Prostate gland (tissue), 2 donors: Measurements from ENCODE around the gene AURKA. TPM values are rescaled to one million over a fixed set of nuclear protein-coding genes. Genes with fewer than 3 reads are reported as not detected.
"Not testable (repeated sequence)": the region's sequence is repeated elsewhere in the genome, so short reads cannot be mapped to it uniquely, and the experiment has no call there.

Source experiments
- DNase-seq: peaks from one replicate; pipeline ENCODE4 v3.0.0-alpha.2; 2019; ENCODE audit warnings: low spot score
- H3K27ac ChIP-seq, 2 donors: fragments of 200-600 bp; sonication (generic); 2 replicates each; pipeline ENCODE4 v1.5.1; 2017 to 2019
- H3K27me3 ChIP-seq: fragments of 200-600 bp; sonication (generic); replicated peaks from 2 replicates; pipeline ENCODE4 v1.5.1; 2019; ENCODE audit not compliant: insufficient read depth
- H3K36me3 ChIP-seq, 2 donors: fragments of 200-600 bp; sonication (generic); 1 replicate in 1 of 2; 2 replicates in 1 of 2; pipeline versions ENCODE4 v1.5.1 to v1.8.1; 2017 to 2019
- H3K4me1 ChIP-seq: fragments of 200-600 bp; sonication (generic); replicated peaks from 2 replicates; pipeline ENCODE4 v1.5.1; 2019
- H3K4me3 ChIP-seq, 2 donors: fragments of 200-600 bp; sonication (generic); 2 replicates each; pipeline ENCODE4 v1.5.1; 2017 to 2019
- H3K9me3 ChIP-seq: fragments of 200-600 bp; sonication (generic); 2 replicates; pipeline ENCODE4 v1.5.1; 2017
- CTCF ChIP-seq, 4 experiments: fragments of 200-600 bp in 2 of 4; fragments of 450-650 bp in 2 of 4; sonication (generic) in 2 of 4; IDR thresholded peaks; 1 replicate in 3 of 4; 2 replicates in 1 of 4; pipeline ENCODE4 v1.5.1; 2016 to 2019; ENCODE audit warnings: antibody characterized with exemption in 4 of 4, mild to moderate bottlenecking in 2 of 4, moderate library complexity in 2 of 4
- POLR2A ChIP-seq: fragments of 450-650 bp; IDR thresholded peaks from one replicate; pipeline ENCODE4 v1.6.1; 2016; ENCODE audit warnings: antibody characterized with exemption, mild to moderate bottlenecking
- POLR2AphosphoS5 ChIP-seq: sonication (generic); formaldehyde crosslinking; IDR thresholded peaks from one replicate; pipeline ENCODE4 v1.6.1; 2017; ENCODE audit warnings: antibody characterized with exemption
- WGBS: methylation state at CpG from one replicate; pipeline ENCODE4 v1.1.5; 2018; 5-methylcytosine and 5-hydroxymethylcytosine counted together
- intact Hi-C: fragments of 100-400 bp; cut with DNase I; formaldehyde crosslinking; loops from one replicate; pipeline ENCODE4 v1.14.2; 2022
- total RNA-seq, 2 donors: library from RNA; depleted of rRNA; stranded (reverse); fragments of >200 nt; gene quantifications; one replicate each; pipeline ENCODE4 v1.1.0, GENCODE V29; 2016

Gene AURKA
- total RNA-seq, 2 donors from 2014 or later: 2.6 to 9.9 TPM

GRCh38 chr20:56406910-56407309 lies 14.9 kb upstream of the AURKA start:
- intact Hi-C loops: no loop called here
- no peak overlapping the region for H3K4me3 ChIP-seq
- H3K27ac ChIP-seq: no peak overlapping the region
- H3K4me1 ChIP-seq: no peaks in the 10 kb centered on the region
- DNase-seq: no peak
- no peaks in the 10 kb centered on the region for H3K36me3 ChIP-seq
- WGBS: 91% methylated on average over 3 of the region's 3 CpGs
- no peak for TF ChIP-seq CTCF (IDR thresholded peaks at IDR 0.05)
- TF ChIP-seq POLR2A: no peak
- no peak for TF ChIP-seq POLR2AphosphoS5
- H3K9me3 ChIP-seq: no peaks in the 10 kb centered on the region
- no peaks in the 10 kb centered on the region for H3K27me3 ChIP-seq

DNA sequence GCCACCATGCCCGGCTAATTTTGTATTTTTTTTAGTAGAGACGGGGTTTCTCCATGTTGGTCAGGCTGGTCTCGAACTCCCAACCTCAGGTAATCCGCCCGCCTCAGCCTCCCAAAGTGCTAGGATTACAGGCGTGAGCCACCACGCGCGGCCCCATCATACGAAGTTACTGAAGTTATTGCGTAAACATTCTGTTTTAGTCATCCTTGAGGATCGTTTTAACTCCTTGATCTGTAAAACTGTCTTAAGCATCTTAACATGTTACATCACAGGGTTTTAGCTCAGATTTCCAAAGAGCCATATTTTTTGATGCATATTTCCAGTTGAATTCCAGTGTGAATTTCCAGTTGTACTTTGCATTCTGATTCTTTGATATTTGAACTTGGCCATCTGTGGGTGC lies 13.3 kb upstream of the AURKA start:
- H3K36me3 ChIP-seq, intact Hi-C loops: not testable (repeated sequence)

DNA sequence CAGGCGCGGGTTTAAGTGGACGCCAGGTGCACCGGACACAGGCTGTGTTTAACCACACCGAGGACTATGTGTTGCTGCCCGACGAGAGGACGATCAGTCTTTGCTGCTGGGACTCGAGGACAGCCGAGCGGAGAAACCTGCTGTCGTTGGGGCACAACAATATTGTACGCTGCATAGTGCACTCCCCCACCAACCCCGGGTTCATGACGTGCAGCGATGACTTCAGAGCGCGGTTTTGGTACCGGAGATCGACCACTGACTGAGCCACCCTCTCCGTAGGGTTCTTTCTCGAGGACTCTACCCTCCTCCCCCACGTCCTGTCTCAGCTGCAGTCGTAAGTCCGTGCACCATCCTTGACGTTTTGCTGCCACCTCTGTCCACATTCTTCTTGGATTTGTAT lies 11.4 kb upstream of the AURKA start:
- intact Hi-C loops: no loop called here
- Histone ChIP-seq H3K9me3 (no peaks in the 10 kb centered on the region), H3K36me3 (peaks cover 0 to 4% of the 10 kb centered on the region in 2 donors), H3K27me3 (no peaks in the 10 kb centered on the region), H3K4me3 (no peak overlapping the region), H3K4me1 (no peaks in the 10 kb centered on the region), H3K27ac (no peak overlapping the region)
- WGBS: 87% methylated on average over 26 of the region's 26 CpGs
- DNase-seq: no peak
- no peak for TF ChIP-seq CTCF (IDR thresholded peaks at IDR 0.05)
- TF ChIP-seq POLR2A: no peak
- TF ChIP-seq POLR2AphosphoS5: no peak

More for the DNA sequence above, 13.3 kb upstream of the AURKA start:
- not testable (repeated sequence) for H3K27ac ChIP-seq, H3K4me3 ChIP-seq, H3K9me3 ChIP-seq, DNase-seq, H3K27me3 ChIP-seq, H3K4me1 ChIP-seq
- WGBS: 91% methylated on average over 12 of the region's 12 CpGs

DNA sequence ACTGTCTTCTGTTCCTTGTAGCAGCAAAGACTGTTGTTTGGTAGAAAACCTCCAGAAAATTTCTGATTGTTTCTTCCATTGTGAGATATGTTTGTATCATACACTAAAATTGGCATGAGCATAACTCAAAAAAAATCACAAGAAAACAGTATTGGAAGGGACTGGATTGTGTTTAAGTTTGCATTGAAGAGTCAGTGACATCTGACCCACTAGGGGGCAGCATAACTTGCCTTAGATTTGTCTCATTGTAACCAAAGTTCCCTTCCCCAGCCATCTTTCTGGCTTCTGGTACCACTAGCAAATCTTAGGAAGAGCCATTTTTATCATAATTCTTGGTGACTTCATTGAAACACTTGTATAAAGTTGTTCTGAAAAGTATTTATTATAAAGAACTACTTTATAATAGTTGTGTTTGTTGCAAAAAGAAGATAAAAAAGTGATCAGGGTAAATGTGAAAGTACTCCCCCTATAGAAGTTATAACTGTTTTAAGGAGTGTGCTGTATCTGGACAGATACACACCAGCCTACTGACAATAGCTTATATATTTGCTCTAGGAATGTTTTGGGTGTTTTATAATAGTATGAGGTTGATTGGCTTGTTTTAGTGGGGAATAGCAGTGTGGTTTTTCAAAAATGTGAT lies 8.1 kb upstream of the AURKA start:
- peak; percentile 41 for DNase-seq
- no peaks in the 10 kb centered on the region for H3K4me1 ChIP-seq
- H3K27me3 ChIP-seq: no peaks in the 10 kb centered on the region
- H3K4me3 ChIP-seq: no peak overlapping the region
- intact Hi-C loops: no loop called here
- H3K9me3 ChIP-seq: no peaks in the 10 kb centered on the region
- peaks cover 4 to 5% of the 10 kb centered on the region in 2 donors for H3K36me3 ChIP-seq
- TF ChIP-seq CTCF (IDR thresholded peaks at IDR 0.05) (peak; percentile 48 to 69 (median 57)), POLR2AphosphoS5 (no peak), POLR2A (no peak)
- no peak overlapping the region for H3K27ac ChIP-seq

DNA sequence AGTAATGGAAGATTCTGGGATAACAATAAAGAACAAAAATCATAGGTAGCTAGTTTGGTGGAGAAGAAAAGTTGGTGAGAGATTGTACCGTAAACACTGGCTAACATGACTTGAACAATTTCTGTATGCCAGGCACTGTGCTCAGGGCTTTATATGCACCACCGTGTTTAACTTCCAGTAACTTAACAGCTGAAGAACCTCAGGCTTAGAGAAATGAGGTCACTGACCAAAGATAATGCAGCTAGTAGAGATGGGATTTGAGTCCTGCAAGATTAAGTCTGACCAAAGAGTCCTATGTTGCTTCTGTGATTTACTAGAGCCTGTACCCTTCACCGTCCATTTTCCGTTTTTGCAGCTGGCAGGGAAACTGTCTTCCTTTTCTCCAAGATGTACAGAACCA lies 3.2 kb upstream of the AURKA start:
- intact Hi-C loops: no loop called here
- 80% methylated on average over 4 of the region's 4 CpGs for WGBS
- no peaks in the 10 kb centered on the region for H3K4me1 ChIP-seq
- H3K9me3 ChIP-seq: no peaks in the 10 kb centered on the region
- no peak overlapping the region for H3K27ac ChIP-seq
- peaks cover 0 to 5% of the 10 kb centered on the region in 2 donors for H3K36me3 ChIP-seq
- TF ChIP-seq POLR2A: no peak
- TF ChIP-seq POLR2AphosphoS5: no peak
- TF ChIP-seq CTCF (IDR thresholded peaks at IDR 0.05): no peak
- no peaks in the 10 kb centered on the region for H3K27me3 ChIP-seq
- H3K4me3 ChIP-seq: no peak overlapping the region
- no peak for DNase-seq
